RKO (cell line): Measurements from ENCODE around the gene SGCD.

ENCODE experiments used
- DNase-seq: peaks from one replicate; pipeline ENCODE4 v3.0.0-alpha.2; 2016; ENCODE audit warnings: low spot score

Gene SGCD

GRCh38 chr5:156326718-156327259 lies at the start of gene SGCD:
Gene SGCD (plus strand): TSS chr5:156327164.
- DNase-seq: no peak

GRCh38 chr5:156277290-156277689 lies 49.7 kb upstream of the SGCD start:
- DNase-seq: no peak

- no peak for DNase-seq
These were observed 31.5 kb upstream of the SGCD start for GRCh38 chr5:156295431-156295830.

GRCh38 chr5:156310115-156310514 lies 16.8 kb upstream of the SGCD start:
- DNase-seq: no peak

- DNase-seq: no peak
These were observed 13.9 kb upstream of the SGCD start for GRCh38 chr5:156312897-156313694.

GRCh38 chr5:156314416-156314815 lies 12.5 kb upstream of the SGCD start:
- no peak for DNase-seq

- DNase-seq: no peak
These were observed 4.3 kb upstream of the SGCD start for GRCh38 chr5:156322666-156323065.

- no peak for DNase-seq
These were observed 332 bp downstream of the SGCD start for GRCh38 chr5:156327296-156327695.

GRCh38 chr5:156328161-156328560 lies 1.2 kb downstream of the SGCD start:
- DNase-seq: no peak

- DNase-seq: no peak
These were observed 1.8 kb downstream of the SGCD start for GRCh38 chr5:156328766-156329165.

- DNase-seq: no peak
These were observed 2.2 kb downstream of the SGCD start for GRCh38 chr5:156329171-156329611.

GRCh38 chr5:156330141-156330870 lies 3.3 kb downstream of the SGCD start:
- no peak for DNase-seq

- DNase-seq: no peak
These were observed 4.2 kb downstream of the SGCD start for GRCh38 chr5:156331181-156331580.

- no peak for DNase-seq
These were observed 4.9 kb downstream of the SGCD start for GRCh38 chr5:156331845-156332244.

- DNase-seq: no peak
These were observed 5.3 kb downstream of the SGCD start for GRCh38 chr5:156332245-156332644.

GRCh38 chr5:156339139-156339841 lies 12.3 kb downstream of the SGCD start:
- no peak for DNase-seq

GRCh38 chr5:156340893-156341292 lies 13.9 kb downstream of the SGCD start:
- no peak for DNase-seq

GRCh38 chr5:156350256-156350655 lies 23.3 kb downstream of the SGCD start:
- DNase-seq: no peak

GRCh38 chr5:156351423-156351822 lies 24.5 kb downstream of the SGCD start:
- DNase-seq: no peak

- DNase-seq: no peak
These were observed 27.6 kb downstream of the SGCD start for GRCh38 chr5:156354571-156354970.

GRCh38 chr5:156356238-156356637 lies 29.3 kb downstream of the SGCD start:
- no peak for DNase-seq

GRCh38 chr5:156359476-156359875 lies 32.5 kb downstream of the SGCD start:
- DNase-seq: no peak
